Measurements from ENCODE around the gene SLC22A17.
"Not testable (repeated sequence)": the region's sequence is repeated elsewhere in the genome, so short reads cannot be mapped to it uniquely, and the experiment has no call there.

SLC22A17 gene

DNA sequence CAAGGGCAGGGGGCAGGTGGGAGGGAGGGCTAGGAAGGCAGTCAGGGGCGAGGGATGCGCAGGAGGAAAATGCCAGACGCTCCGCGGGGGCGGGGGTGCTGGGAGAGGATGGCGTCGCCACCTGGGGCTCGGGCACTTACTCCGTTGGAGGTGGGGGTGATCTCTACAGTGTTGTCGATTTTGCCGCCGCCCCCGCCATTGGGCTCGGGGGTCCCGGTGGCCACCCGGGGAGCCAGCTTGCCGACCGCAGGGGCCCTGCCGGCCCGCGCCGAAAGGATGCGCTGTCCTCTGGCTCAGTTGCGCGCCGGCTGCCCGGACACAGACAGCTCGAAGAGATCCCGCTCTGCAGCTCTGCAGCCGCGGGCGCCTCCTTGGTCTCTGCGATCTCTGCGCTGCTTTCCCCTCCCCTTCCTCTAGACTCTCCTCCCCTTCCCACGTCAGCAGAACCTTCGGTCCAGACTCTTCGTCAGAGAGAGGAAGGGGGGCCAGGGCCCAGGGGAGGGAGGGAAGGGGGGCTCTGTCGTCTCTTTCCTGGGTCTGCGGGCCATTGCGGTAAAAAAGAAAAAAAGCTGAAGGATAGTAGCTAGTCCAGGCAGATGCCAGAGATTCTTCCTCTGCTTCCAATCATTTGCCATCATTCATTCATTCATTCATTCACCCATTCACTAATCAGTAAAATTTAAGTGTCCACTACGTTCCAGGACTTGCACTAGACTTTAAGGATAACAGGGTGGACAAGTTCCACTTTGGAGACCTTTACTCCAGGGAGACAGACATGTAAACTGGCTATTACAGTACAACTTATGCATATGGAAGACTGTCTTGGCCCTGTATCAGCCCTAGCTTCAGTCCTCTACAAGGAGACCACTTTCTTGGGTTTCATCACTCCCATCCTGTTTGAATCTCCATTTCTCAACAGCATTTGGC lies at the start of gene SLC22A17:
Gene SLC22A17, minus strand, starts transcription at position 382 of the 927 bp plus-strand sequence.
- in situ Hi-C loops (cut with MboI; ENCODE audit: low sequenced_read_pairs), result no loop called here

DNA sequence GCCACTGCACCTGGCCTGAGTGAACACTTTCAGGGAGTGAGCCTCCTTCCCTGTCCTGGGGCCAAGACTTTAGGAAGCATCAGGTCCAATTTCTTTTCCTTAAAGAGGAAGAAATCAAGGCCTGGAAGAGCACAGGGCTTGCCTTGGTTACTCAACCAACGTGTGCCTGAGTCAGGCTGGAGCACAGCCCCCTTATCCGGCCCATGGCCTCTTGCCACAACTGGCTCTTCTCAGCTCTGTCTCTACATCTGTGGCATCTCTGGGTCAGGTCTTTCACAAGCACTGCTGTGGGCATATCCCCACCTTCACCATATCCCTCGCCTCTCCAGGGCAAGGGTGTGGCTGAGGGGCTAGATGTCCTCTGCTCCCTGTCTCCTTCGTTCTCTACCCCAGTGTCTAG lies 48.6 kb upstream of the SLC22A17 start:
- in situ Hi-C loops (cut with MboI; ENCODE audit: low sequenced_read_pairs), result no loop called here

GRCh38 chr14:23400496-23401149 lies 47.9 kb upstream of the SLC22A17 start:
- in situ Hi-C loops (cut with MboI; ENCODE audit: low sequenced_read_pairs), result not testable (repeated sequence)

DNA sequence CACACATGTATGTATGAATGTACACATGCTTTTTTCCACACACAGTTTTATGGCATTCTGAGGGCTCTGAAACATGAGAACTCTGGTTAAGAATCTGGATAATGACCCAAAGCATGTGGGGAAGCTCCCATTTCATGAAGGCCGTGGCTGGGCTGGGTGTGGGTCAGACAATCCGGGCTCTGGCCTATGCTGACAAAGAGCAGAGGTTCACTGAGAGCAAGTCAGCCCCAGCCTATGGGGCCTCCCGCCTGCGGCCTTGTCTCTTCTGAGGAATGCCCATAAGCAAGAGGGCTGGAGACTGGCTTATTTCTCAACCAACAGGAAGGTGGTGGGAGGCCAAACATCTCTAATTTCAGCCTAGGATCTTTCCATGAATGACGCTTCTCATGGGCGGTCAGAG lies 46.9 kb upstream of the SLC22A17 start:
- in situ Hi-C loops (cut with MboI; ENCODE audit: low sequenced_read_pairs), result no loop called here

DNA sequence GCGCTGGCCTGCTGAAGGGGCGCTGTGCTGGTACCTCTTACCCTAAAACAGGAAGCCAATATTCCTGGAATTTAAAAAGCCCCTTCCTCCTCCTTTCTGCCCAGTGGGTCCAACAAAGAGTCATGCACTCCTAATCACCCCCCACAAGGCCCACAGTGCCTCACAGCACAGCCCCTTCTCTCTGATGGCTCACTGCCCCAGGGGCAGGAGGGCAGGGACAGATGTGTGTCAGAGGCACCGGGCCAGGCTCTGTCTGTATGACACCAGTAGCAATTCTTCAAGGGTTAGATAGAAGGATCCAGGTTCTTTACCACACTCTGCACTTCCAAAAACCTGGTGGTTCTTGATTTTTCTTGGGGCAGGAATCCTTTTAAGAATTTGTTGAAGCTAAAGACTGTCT lies 46.4 kb upstream of the SLC22A17 start:
- in situ Hi-C loops (cut with MboI; ENCODE audit: low sequenced_read_pairs), result no loop called here

- in situ Hi-C loops (cut with MboI; ENCODE audit: low sequenced_read_pairs), result no loop called here
Measured at GRCh38 chr14:23398348-23398747, 45.7 kb upstream of the SLC22A17 start.

- in situ Hi-C loops (cut with MboI; ENCODE audit: low sequenced_read_pairs), result no loop called here
Measured at GRCh38 chr14:23396781-23397407, 44.2 kb upstream of the SLC22A17 start.

GRCh38 chr14:23396126-23396525 lies 43.4 kb upstream of the SLC22A17 start:
- in situ Hi-C loops (cut with MboI; ENCODE audit: low sequenced_read_pairs), result no loop called here

GRCh38 chr14:23392613-23393012 lies 39.9 kb upstream of the SLC22A17 start:
- in situ Hi-C loops (cut with MboI; ENCODE audit: low sequenced_read_pairs), result no loop called here

- in situ Hi-C loops (cut with MboI; ENCODE audit: low sequenced_read_pairs), result not testable (repeated sequence)
Measured at GRCh38 chr14:23389871-23390270, 37.2 kb upstream of the SLC22A17 start.

- in situ Hi-C loops (cut with MboI; ENCODE audit: low sequenced_read_pairs), result no loop called here
Measured at GRCh38 chr14:23389396-23389795, 36.7 kb upstream of the SLC22A17 start.

GRCh38 chr14:23388996-23389395 lies 36.3 kb upstream of the SLC22A17 start:
- in situ Hi-C loops (cut with MboI; ENCODE audit: low sequenced_read_pairs), result no loop called here

DNA sequence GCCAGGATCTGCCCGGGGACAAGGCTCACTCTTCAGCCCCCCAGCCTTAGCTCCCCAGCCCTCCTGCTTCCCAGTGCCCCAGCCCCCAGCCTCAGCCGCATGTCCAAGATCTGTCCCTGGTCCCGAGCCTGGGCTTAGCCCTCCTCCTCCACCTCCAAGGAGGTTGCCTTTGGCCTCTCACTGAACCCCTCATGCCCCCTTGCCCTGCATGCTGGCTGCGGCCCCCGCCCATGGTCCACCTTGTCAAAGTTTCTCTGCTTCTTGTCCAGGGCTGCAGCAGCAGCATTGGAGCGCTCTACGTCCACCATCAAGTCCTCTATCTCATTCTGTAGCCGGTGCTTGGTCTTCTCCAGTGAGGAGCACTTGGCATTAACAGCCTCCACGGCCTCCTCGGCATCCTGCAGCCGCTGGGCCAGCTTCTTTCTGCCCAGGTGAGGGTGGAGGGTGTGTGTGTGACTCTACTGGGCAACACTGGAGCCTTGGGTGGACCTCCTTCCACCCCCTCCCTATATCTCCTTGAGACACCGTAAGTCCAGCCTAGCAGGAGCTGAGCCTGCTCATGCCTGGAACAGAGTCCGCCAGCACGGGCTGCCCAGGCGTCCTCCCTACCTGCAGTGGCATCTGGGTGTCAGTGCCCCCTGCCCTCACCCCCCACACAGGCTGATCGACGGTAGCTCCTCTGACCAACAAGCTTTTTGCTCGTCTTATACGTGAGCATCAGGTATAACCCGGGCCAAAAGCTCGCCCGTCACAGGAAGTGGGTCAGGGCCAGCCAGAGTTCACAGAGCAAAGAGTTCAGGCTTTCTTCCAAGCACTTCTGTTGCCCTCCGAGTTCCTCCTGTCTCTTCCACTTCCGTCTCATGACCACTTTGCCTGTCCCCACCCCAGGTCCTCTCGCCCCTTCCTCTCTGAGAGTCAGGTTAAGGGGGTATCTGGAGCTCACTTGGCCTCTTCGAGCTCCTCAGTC lies 35.5 kb upstream of the SLC22A17 start:
- in situ Hi-C loops (cut with MboI; ENCODE audit: low sequenced_read_pairs), result no loop called here

DNA sequence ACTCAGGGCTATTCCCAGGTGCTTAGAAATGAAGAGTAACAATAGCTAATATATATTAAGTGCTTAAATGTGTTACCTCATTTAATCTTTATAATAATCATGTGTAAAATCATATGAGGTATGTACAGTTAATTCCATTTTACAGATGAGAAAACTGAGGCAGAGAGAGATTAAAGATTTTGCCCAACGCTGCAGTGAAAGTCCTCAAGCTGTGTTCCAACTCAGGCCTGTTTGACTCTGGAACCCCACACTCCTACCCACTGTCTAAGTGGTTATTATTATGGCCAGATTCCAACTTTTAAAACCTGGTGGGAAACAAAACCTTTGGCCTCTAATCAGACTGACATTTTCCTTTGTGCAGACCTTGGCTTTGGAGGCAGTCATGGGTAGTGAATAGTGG lies 34.3 kb upstream of the SLC22A17 start:
- in situ Hi-C loops (cut with MboI; ENCODE audit: low sequenced_read_pairs), result no loop called here

DNA sequence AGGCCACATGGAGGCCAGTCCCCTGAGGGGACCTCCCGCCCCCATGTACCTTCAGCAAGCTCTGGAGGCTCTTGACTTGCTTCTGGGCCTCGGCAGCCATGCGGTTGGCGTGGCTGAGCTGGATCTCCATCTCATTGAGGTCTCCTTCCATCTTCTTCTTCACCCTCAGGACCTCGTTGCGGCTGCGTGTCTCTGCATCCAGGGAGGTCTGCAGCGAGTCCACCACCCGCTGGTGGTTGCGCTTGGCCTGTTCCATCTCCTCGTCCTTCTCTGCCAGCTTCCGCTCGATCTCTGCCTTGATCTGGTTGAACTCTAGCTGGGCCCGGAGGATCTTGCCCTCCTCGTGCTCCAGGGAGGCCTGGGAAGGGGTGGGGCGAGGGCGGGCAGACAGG lies 33.6 kb upstream of the SLC22A17 start:
- in situ Hi-C loops (cut with MboI; ENCODE audit: low sequenced_read_pairs), result not testable (repeated sequence)

DNA sequence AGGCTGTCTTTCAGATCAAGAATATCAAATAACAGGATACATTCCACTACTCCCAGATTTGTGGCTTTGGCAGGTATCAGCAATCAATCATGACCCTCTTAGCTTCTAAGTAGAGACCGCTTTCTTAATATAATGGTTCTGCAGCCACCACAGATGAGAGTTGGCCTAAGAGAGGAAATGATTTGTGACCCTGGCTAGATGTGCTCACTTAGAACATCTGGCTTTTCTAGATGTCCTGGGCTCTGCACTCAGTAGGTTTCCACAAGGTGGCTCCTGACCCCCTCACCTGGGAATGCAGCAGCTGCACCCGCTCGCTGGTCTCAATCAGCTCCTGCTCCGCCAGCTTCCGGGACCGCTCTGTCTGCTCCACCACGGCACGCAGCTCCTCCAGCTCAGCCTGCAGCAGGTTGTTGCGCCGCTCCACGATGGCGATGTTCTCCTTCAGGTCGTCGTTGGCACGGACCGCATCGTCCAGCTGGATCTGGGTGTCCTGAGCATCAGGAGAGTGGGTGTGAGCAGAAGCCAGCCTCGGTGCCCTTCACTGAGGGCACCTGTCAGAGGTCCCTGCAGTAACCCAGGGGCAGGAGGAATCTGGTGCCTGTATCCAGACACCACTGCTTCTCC lies 33.1 kb upstream of the SLC22A17 start:
- in situ Hi-C loops (cut with MboI; ENCODE audit: low sequenced_read_pairs), result no loop called here

DNA sequence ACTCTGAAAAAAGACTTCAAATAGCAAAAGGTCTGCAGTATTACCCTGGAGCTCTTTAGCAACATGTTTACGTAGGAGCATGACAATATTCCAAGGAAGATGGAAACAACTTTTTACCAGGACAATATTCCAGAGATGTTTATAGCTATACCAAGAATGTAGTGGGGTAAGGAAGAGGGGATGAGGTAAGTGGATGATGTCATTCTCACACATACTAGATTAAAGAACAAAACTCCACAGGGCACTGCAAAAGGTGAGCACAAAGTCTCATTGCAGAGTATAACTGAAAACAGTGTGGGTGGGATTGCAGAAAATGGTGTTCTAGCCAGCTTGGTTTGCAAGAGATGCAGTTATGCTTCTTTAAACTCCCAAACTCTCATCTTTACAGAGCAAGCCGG lies 32.6 kb upstream of the SLC22A17 start:
- in situ Hi-C loops (cut with MboI; ENCODE audit: low sequenced_read_pairs), result no loop called here

- in situ Hi-C loops (cut with MboI; ENCODE audit: low sequenced_read_pairs), result no loop called here
Measured at GRCh38 chr14:23384364-23385080, 31.8 kb upstream of the SLC22A17 start.

GRCh38 chr14:23382731-23383440 lies 30.2 kb upstream of the SLC22A17 start:
- in situ Hi-C loops (cut with MboI; ENCODE audit: low sequenced_read_pairs), result no loop called here
